HepG2 (cell line): ENCODE results near the gene NINJ2. TPM values are rescaled to one million over a fixed set of nuclear protein-coding genes. Genes with fewer than 3 reads are reported as not detected.
A peak's percentile ranks its signal among the peaks of the same experiment; 100 is the strongest.

Experiments
- BCL6 ChIP-seq: IDR thresholded peaks from 2 replicates; pipeline ENCODE4 v1.6.1; 2016; ENCODE audit warnings: missing genetic modification reagents, missing compliant biosample characterization
- CBX1 ChIP-seq: IDR thresholded peaks from one replicate; pipeline ENCODE4 v1.6.1; 2016; ENCODE audit warnings: antibody characterized with exemption, low read depth
- JUN ChIP-seq: sonication (generic); formaldehyde crosslinking; IDR thresholded peaks from 2 replicates; pipeline ENCODE4 v1.4.0; 2020; ENCODE audit warnings: mild to moderate bottlenecking, missing genetic modification reagents
- KAT8 ChIP-seq: IDR thresholded peaks from 2 replicates; pipeline ENCODE4 v1.6.1; 2016; ENCODE audit warnings: missing genetic modification reagents, missing compliant biosample characterization
- NFYB ChIP-seq: sonication (generic); formaldehyde crosslinking; IDR thresholded peaks from 2 replicates; pipeline ENCODE4 v1.4.0; 2020; ENCODE audit warnings: missing genetic modification reagents
- NONO ChIP-seq, 2 experiments: fragments of 450-650 bp in 1 of 2; sonication (generic) in 1 of 2; formaldehyde crosslinking in 1 of 2; IDR thresholded peaks in 1 of 2; conservative IDR thresholded peaks in 1 of 2; 2 replicates each; pipeline versions ENCODE4 v1.6.1 to v1.8.0; 2017 to 2022; ENCODE audit warnings: mild to moderate bottlenecking in 1 of 2, missing genetic modification reagents in 1 of 2, moderate library complexity in 1 of 2
- NR2F1 ChIP-seq, 2 experiments: fragments of 450-650 bp in 1 of 2; formaldehyde crosslinking in 1 of 2; IDR thresholded peaks; 2 replicates each; pipeline versions ENCODE4 v1.5.0 to v1.6.1; 2016 to 2020; ENCODE audit warnings: mild to moderate bottlenecking in 1 of 2, missing compliant biosample characterization in 1 of 2, missing genetic modification reagents in 1 of 2, moderate library complexity in 1 of 2
- PITX1 ChIP-seq: sonication (generic); formaldehyde crosslinking; IDR thresholded peaks from 2 replicates; pipeline ENCODE4 v1.5.1; 2020; ENCODE audit warnings: mild to moderate bottlenecking, missing genetic modification reagents
- RBAK ChIP-seq: sonication (generic); formaldehyde crosslinking; IDR thresholded peaks from 2 replicates; pipeline ENCODE4 v1.5.1; 2020; ENCODE audit warnings: mild to moderate bottlenecking, missing genetic modification reagents
- SAP130 ChIP-seq: IDR thresholded peaks from 2 replicates; pipeline ENCODE4 v1.6.1; 2016; ENCODE audit warnings: low read depth
- SKIL ChIP-seq: sonication (generic); formaldehyde crosslinking; IDR thresholded peaks from 2 replicates; pipeline ENCODE4 v1.8.0; 2022; ENCODE audit warnings: missing genetic modification reagents, mild to moderate bottlenecking, moderate library complexity, borderline replicate concordance
- ZBTB4 ChIP-seq: sonication (generic); formaldehyde crosslinking; IDR thresholded peaks from 2 replicates; pipeline ENCODE4 v1.4.0; 2020; ENCODE audit warnings: missing genetic modification reagents, mild to moderate bottlenecking, borderline replicate concordance
- ZBTB42 ChIP-seq: sonication (generic); formaldehyde crosslinking; IDR thresholded peaks from 2 replicates; pipeline ENCODE4 v1.5.0; 2020; ENCODE audit warnings: mild to moderate bottlenecking, missing genetic modification reagents
- ZNF230 ChIP-seq: sonication (generic); formaldehyde crosslinking; IDR thresholded peaks from 2 replicates; pipeline ENCODE4 v1.4.0; 2020; ENCODE audit warnings: mild to moderate bottlenecking, missing genetic modification reagents
- ZNF256 ChIP-seq: sonication (generic); formaldehyde crosslinking; conservative IDR thresholded peaks from 2 replicates; pipeline ENCODE4 v1.4.0; 2020; ENCODE audit warnings: missing genetic modification reagents
- ZNF276 ChIP-seq: sonication (generic); formaldehyde crosslinking; IDR thresholded peaks from 2 replicates; pipeline ENCODE4 v1.4.0; 2020; ENCODE audit warnings: mild to moderate bottlenecking, low read depth, missing genetic modification reagents
- ZNF513 ChIP-seq: sonication (generic); formaldehyde crosslinking; conservative IDR thresholded peaks from 2 replicates; pipeline ENCODE4 v1.5.0; 2020; ENCODE audit warnings: missing genetic modification reagents
- ZNF557 ChIP-seq: sonication (generic); formaldehyde crosslinking; IDR thresholded peaks from 2 replicates; pipeline ENCODE4 v1.4.0; 2020; ENCODE audit warnings: missing genetic modification reagents
- ZSCAN29 ChIP-seq: sonication (generic); formaldehyde crosslinking; conservative IDR thresholded peaks from 2 replicates; pipeline ENCODE4 v1.4.0; 2020; ENCODE audit warnings: mild to moderate bottlenecking, missing genetic modification reagents
- ZSCAN31 ChIP-seq: sonication (generic); formaldehyde crosslinking; IDR thresholded peaks from 2 replicates; pipeline ENCODE4 v1.5.0; 2020; ENCODE audit warnings: low read depth, mild to moderate bottlenecking, missing genetic modification reagents
- polyA plus RNA-seq, 8 experiments: library from polyadenylated mRNA; depleted of rRNA in 3 of 8; stranded (reverse) in 7 of 8; unstranded in 1 of 8; fragments of >200 nt; fragmentation: Illumina TruSeq in 4 of 8; extraction: Trizol in 4 of 8; gene quantifications; 2 replicates each; pipeline versions ENCODE4 v1.2.1 to v1.2.3, GENCODE V29; 2011 to 2016; ENCODE audit warnings: low read depth in 4 of 8, missing spikeins in 1 of 8, mixed read lengths in 1 of 8; ENCODE audit not compliant: insufficient read depth in 1 of 8
- total RNA-seq, 5 experiments: library from RNA; depleted of rRNA; stranded (reverse); fragments of >200 nt; fragmentation: Illumina TruSeq; extraction: Trizol; gene quantifications; 2 replicates each; pipeline ENCODE4 v1.2.3, GENCODE V29; 2016; ENCODE audit warnings: low read depth in 1 of 5

Gene NINJ2
- total and polyA plus RNA-seq, 2 of the 13 experiments (the other 11 are each of a cell fraction or from before 2014, with no cell fraction given), result 0.62 to 3.8 TPM

GRCh38 chr12:694734-695503 lies 31.7 kb upstream of the NINJ2 start (continued):
- no peak for TF ChIP-seq ZNF513 (CRISPR knock-in tag)
- TF ChIP-seq ZNF230 (CRISPR knock-in tag), result 0 out of 2 replicates have a peak, but pooled peaks have one; percentile 31
- TF ChIP-seq KAT8, result 0 out of 2 replicates have a peak, but pooled peaks have one; percentile 28
- TF ChIP-seq NFYB, result no peak
- TF ChIP-seq JUN (CRISPR knock-in tag), result peak; percentile 41; the same call in 1 of the 2 replicates
- TF ChIP-seq ZSCAN31 (CRISPR knock-in tag), result no peak
- TF ChIP-seq RBAK, result peak; percentile 77; the same call in 1 of the 2 replicates
- peak; percentile 88 for TF ChIP-seq BCL6 (CRISPR knock-in tag)
- TF ChIP-seq ZNF276, result no peak
- peak; percentile 26; the same call in 1 of the 2 replicates for TF ChIP-seq SAP130 (CRISPR knock-in tag)
- 0 out of 2 replicates have a peak, but pooled peaks have one; percentile 35 for TF ChIP-seq SKIL (CRISPR knock-in tag)
- no peak for TF ChIP-seq ZNF256 (CRISPR knock-in tag)
- no peak for TF ChIP-seq ZNF557 (CRISPR knock-in tag)
- TF ChIP-seq ZBTB4 (CRISPR knock-in tag), result 0 out of 2 replicates have a peak, but pooled peaks have one; percentile 53
- peak; percentile 41 to 76; a peak in 3 of 4 replicates for TF ChIP-seq NR2F1 (CRISPR knock-in tag; IDR thresholded peaks at IDR 0.05)
- no peak for TF ChIP-seq CBX1
- TF ChIP-seq PITX1, result peak; percentile 75
- no peak for TF ChIP-seq NONO (IDR thresholded peaks at IDR 0.05)
- TF ChIP-seq NONO (CRISPR knock-in tag; conservative IDR thresholded peaks at IDR 0.05), result 0 out of 2 replicates have a peak, but pooled peaks have one; percentile 41
- TF ChIP-seq ZBTB42 (CRISPR knock-in tag), result no peak
- TF ChIP-seq ZSCAN29, result peak; percentile 73; the same call in 1 of the 2 replicates
